ENCODE measurements around the gene CUL4A. TPM values are rescaled to one million over a fixed set of nuclear protein-coding genes. Genes with fewer than 3 reads are reported as not detected.

Gene CUL4A
- total and polyA plus RNA-seq, 2 experiments from 2014 or later = 52.2 to 85.3 TPM

GRCh38 chr13:113196970-113197737, 12.3 kb upstream of the CUL4A start:
- no peaks in the 10 kb centered on the region for H3K36me3 ChIP-seq (replicated peaks; ENCODE audit: insufficient read depth, low read depth)
- no peak overlapping the region for H2AFZ ChIP-seq
- DNase-seq (ENCODE audit: low spot score) = no peak
- H3K9me2 ChIP-seq (replicated peaks; ENCODE audit: insufficient read depth) = no peaks in the 10 kb centered on the region
- H3K4me3 ChIP-seq = no peak overlapping the region
- H3K79me2 ChIP-seq = peaks cover 39% of the 10 kb centered on the region
- H3K27me3 ChIP-seq = no peaks in the 10 kb centered on the region
- H3K27ac ChIP-seq = no peak overlapping the region
- H4K20me1 ChIP-seq (ENCODE audit: insufficient read depth, poor library complexity, severe bottlenecking) = peaks cover 3% of the 10 kb centered on the region
- H3K4me1 ChIP-seq (ENCODE audit: insufficient read depth) = no peaks in the 10 kb centered on the region
- TF ChIP-seq EZH2phosphoT487 (IDR thresholded peaks at IDR 0.05; ENCODE audit: low read depth, severe bottlenecking, unreplicated experiment) (no peak), EZH2 (IDR thresholded peaks at IDR 0.05; ENCODE audit: borderline replicate concordance) (no peak)
- TF ChIP-seq, protein P1, sequence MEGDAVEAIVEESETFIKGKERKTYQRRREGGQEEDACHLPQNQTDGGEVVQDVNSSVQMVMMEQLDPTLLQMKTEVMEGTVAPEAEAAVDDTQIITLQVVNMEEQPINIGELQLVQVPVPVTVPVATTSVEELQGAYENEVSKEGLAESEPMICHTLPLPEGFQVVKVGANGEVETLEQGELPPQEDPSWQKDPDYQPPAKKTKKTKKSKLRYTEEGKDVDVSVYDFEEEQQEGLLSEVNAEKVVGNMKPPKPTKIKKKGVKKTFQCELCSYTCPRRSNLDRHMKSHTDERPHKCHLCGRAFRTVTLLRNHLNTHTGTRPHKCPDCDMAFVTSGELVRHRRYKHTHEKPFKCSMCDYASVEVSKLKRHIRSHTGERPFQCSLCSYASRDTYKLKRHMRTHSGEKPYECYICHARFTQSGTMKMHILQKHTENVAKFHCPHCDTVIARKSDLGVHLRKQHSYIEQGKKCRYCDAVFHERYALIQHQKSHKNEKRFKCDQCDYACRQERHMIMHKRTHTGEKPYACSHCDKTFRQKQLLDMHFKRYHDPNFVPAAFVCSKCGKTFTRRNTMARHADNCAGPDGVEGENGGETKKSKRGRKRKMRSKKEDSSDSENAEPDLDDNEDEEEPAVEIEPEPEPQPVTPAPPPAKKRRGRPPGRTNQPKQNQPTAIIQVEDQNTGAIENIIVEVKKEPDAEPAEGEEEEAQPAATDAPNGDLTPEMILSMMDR (IDR thresholded peaks at IDR 0.05; ENCODE audit: poor library complexity) = no peak
- no peak overlapping the region for H3K4me2 ChIP-seq
- 89% methylated on average over 9 of the region's 9 CpGs for WGBS (ENCODE audit: low lambda C conversion rate, missing lambda C conversion rate)
- no peaks in the 10 kb centered on the region for H3K9me3 ChIP-seq (ENCODE audit: low read depth)

GRCh38 chr13:113201815-113202214, 7.6 kb upstream of the CUL4A start:
- TF ChIP-seq EZH2phosphoT487 (IDR thresholded peaks at IDR 0.05; ENCODE audit: low read depth, severe bottlenecking, unreplicated experiment) (no peak), EZH2 (IDR thresholded peaks at IDR 0.05; ENCODE audit: borderline replicate concordance) (no peak)
- TF ChIP-seq, protein P1 (IDR thresholded peaks at IDR 0.05; ENCODE audit: poor library complexity) = no peak
- H3K9me3 ChIP-seq (ENCODE audit: low read depth) = no peaks in the 10 kb centered on the region
- H4K20me1 ChIP-seq (ENCODE audit: insufficient read depth, poor library complexity, severe bottlenecking) = peaks cover 3% of the 10 kb centered on the region
- no peak overlapping the region for H3K4me2 ChIP-seq
- H3K79me2 ChIP-seq = peaks cover 86% of the 10 kb centered on the region
- DNase-seq (ENCODE audit: low spot score) = no peak
- no peaks in the 10 kb centered on the region for H3K9me2 ChIP-seq (replicated peaks; ENCODE audit: insufficient read depth)
- H2AFZ ChIP-seq = no peak overlapping the region
- no peak overlapping the region for H3K27ac ChIP-seq
- no peak overlapping the region for H3K4me3 ChIP-seq
- H3K36me3 ChIP-seq (replicated peaks; ENCODE audit: insufficient read depth, low read depth) = no peaks in the 10 kb centered on the region
- peaks cover 7% of the 10 kb centered on the region for H3K4me1 ChIP-seq (ENCODE audit: insufficient read depth)
- no peaks in the 10 kb centered on the region for H3K27me3 ChIP-seq
- 90% methylated on average over 2 of the region's 2 CpGs for WGBS (ENCODE audit: low lambda C conversion rate, missing lambda C conversion rate)

GRCh38 chr13:113202912-113203311, 6.5 kb upstream of the CUL4A start:
- Histone ChIP-seq H3K36me3 (replicated peaks; ENCODE audit: insufficient read depth, low read depth) (no peaks in the 10 kb centered on the region), H3K4me3 (no peak overlapping the region), H3K27me3 (no peaks in the 10 kb centered on the region), H3K9me2 (replicated peaks; ENCODE audit: insufficient read depth) (no peaks in the 10 kb centered on the region), H3K4me1 (ENCODE audit: insufficient read depth) (peaks cover 16% of the 10 kb centered on the region), H2AFZ (no peak overlapping the region), H4K20me1 (ENCODE audit: insufficient read depth, poor library complexity, severe bottlenecking) (peaks cover 5% of the 10 kb centered on the region), H3K79me2 (peaks cover 97% of the 10 kb centered on the region), H3K27ac (peak overlapping the region; percentile 61), H3K9me3 (ENCODE audit: low read depth) (no peaks in the 10 kb centered on the region), H3K4me2 (no peak overlapping the region)
- TF ChIP-seq EZH2phosphoT487 (IDR thresholded peaks at IDR 0.05; ENCODE audit: low read depth, severe bottlenecking, unreplicated experiment) = no peak
- TF ChIP-seq, protein P1 (IDR thresholded peaks at IDR 0.05; ENCODE audit: poor library complexity) = no peak
- no peak for TF ChIP-seq EZH2 (IDR thresholded peaks at IDR 0.05; ENCODE audit: borderline replicate concordance)
- DNase-seq (ENCODE audit: low spot score) = no peak
- WGBS (ENCODE audit: low lambda C conversion rate, missing lambda C conversion rate) = 78% methylated on average over 4 of the region's 4 CpGs
